Gastrocnemius medialis (tissue), 4 donors: Measurements from ENCODE around the gene HS3ST2. TPM values are rescaled to one million over a fixed set of nuclear protein-coding genes. Genes with fewer than 3 reads are reported as not detected.

ENCODE experiments used
- ATAC-seq, 2 donors: fragments of 150-250 bp; one replicate each; pipeline ENCODE4 v1.9.1; 2016
- DNase-seq, 2 donors: peaks; one replicate each; pipeline ENCODE4 v3.0.0-alpha.2; 2019
- H3K27ac ChIP-seq, 4 donors: fragments of 200-600 bp; sonication (generic); 1 replicate in 1 of 4; 2 replicates in 3 of 4; pipeline ENCODE4 v1.5.1; 2016 to 2018; ENCODE audit warnings: mild to moderate bottlenecking in 2 of 4, moderate library complexity in 1 of 4
- H3K27me3 ChIP-seq, 3 donors: fragments of 200-600 bp; sonication (generic) in 2 of 3; 1 replicate in 1 of 3; 2 replicates in 2 of 3; pipeline versions ENCODE4 v1.5.1 to v1.6.0; 2016 to 2019; ENCODE audit warnings: mild to moderate bottlenecking in 1 of 3, moderate library complexity in 1 of 3
- H3K36me3 ChIP-seq, 2 donors: fragments of 200-600 bp; sonication (generic) in 1 of 2; one replicate each; pipeline ENCODE4 v1.5.1; 2017 to 2018
- H3K4me1 ChIP-seq, 2 donors: fragments of 200-600 bp; sonication (generic) in 1 of 2; one replicate each; pipeline ENCODE4 v1.5.1; 2016 to 2017; ENCODE audit warnings: mild to moderate bottlenecking in 2 of 2
- H3K4me3 ChIP-seq, 4 donors: fragments of 200-600 bp; sonication (generic) in 3 of 4; 1 replicate in 1 of 4; 2 replicates in 3 of 4; pipeline ENCODE4 v1.5.1; 2016 to 2019; ENCODE audit warnings: mild to moderate bottlenecking in 2 of 4
- H3K9me3 ChIP-seq, 3 donors: fragments of 200-600 bp; sonication (generic) in 2 of 3; 1 replicate in 1 of 3; 2 replicates in 2 of 3; pipeline ENCODE4 v1.5.1; 2016 to 2019
- POLR2A ChIP-seq, 2 donors: fragments of 450-650 bp; IDR thresholded peaks; one replicate each; pipeline ENCODE4 v1.6.1; 2017; ENCODE audit warnings: antibody characterized with exemption in 2 of 2, mild to moderate bottlenecking in 2 of 2, moderate library complexity in 2 of 2
- in situ Hi-C, 4 donors: fragments of 200-750 bp; cut with MboI; loops; one replicate each; pipeline versions ENCODE4 v1.15.0 to v1.8.0; 2017; ENCODE audit warnings: low sequenced_read_pairs in 4 of 4
- intact Hi-C: fragments of 100-400 bp; cut with DNase I; formaldehyde crosslinking; loops from one replicate; pipeline ENCODE4 v1.15.1; 2023; ENCODE audit warnings: low total_unique reads
- total RNA-seq, 4 donors: library from RNA; depleted of rRNA; stranded (reverse); fragments of >200 nt; gene quantifications; one replicate each; pipeline versions ENCODE4 v1.1.0 to v1.2.3, GENCODE V29; 2016
- TF ChIP-seq, protein P1 (sequence below), 5 experiments: fragments of 450-650 bp in 3 of 5; fragments of 200-600 bp in 2 of 5; sonication (generic) in 2 of 5; IDR thresholded peaks in 4 of 5; conservative IDR thresholded peaks in 1 of 5; 1 replicate in 4 of 5; 2 replicates in 1 of 5; pipeline ENCODE4 v1.5.1; 2016 to 2019; ENCODE audit warnings: antibody characterized with exemption in 5 of 5, mild to moderate bottlenecking in 3 of 5, moderate library complexity in 3 of 5

The HS3ST2 gene
- total RNA-seq, 4 donors from 2014 or later: 0.13 to 0.20 TPM; not detected in 2

DNA sequence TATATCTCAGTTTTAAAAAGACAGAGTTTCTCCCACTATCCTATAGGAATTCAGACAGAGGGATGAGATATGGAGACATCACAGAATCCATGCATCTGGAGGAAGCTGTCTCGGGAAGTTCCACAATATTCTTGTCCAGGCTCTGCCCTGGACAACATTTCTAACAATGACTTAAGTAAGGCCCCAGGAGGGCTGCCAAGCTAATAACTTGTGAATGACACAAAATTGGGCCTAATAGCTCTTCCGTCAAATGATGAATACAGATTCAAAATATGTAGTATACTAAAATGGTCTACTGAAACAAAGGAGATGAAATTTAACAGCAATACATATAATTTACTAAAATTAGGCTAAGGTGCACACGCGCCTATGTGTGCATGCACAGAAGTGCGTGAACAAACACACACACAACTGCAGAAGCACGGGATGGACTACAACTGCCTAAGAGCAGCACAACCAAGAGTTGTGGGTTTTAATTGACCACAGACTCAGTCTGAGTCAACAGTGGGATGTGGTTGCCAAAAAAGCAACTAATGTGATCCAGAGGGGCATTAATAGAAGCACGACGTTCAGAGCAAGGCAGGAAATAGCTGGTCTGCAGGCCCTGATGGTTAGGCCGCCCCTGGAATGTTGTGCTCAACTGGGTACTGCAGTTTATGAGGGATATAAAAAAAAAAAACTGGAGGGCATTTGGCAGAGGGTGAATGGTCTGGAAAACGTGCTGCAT is 26.3 kb upstream of the HS3ST2 start:
- no peak overlapping the region for H3K4me3 ChIP-seq
- no peaks in the 10 kb centered on the region for H3K27me3 ChIP-seq
- DNase-seq: no peak
- TF ChIP-seq POLR2A (IDR thresholded peaks at IDR 0.05): no peak
- TF ChIP-seq, protein P1, sequence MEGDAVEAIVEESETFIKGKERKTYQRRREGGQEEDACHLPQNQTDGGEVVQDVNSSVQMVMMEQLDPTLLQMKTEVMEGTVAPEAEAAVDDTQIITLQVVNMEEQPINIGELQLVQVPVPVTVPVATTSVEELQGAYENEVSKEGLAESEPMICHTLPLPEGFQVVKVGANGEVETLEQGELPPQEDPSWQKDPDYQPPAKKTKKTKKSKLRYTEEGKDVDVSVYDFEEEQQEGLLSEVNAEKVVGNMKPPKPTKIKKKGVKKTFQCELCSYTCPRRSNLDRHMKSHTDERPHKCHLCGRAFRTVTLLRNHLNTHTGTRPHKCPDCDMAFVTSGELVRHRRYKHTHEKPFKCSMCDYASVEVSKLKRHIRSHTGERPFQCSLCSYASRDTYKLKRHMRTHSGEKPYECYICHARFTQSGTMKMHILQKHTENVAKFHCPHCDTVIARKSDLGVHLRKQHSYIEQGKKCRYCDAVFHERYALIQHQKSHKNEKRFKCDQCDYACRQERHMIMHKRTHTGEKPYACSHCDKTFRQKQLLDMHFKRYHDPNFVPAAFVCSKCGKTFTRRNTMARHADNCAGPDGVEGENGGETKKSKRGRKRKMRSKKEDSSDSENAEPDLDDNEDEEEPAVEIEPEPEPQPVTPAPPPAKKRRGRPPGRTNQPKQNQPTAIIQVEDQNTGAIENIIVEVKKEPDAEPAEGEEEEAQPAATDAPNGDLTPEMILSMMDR (IDR thresholded peaks at IDR 0.05 in 4 of 5, conservative IDR thresholded peaks at IDR 0.05 in 1 of 5): no peak
- no peaks in the 10 kb centered on the region for H3K4me1 ChIP-seq
- H3K27ac ChIP-seq: no peak overlapping the region
- in situ Hi-C loops: no loop called here
- intact Hi-C loops: no loop called here
- H3K9me3 ChIP-seq: no peaks in the 10 kb centered on the region
- no peak for ATAC-seq
- no peaks in the 10 kb centered on the region for H3K36me3 ChIP-seq

DNA sequence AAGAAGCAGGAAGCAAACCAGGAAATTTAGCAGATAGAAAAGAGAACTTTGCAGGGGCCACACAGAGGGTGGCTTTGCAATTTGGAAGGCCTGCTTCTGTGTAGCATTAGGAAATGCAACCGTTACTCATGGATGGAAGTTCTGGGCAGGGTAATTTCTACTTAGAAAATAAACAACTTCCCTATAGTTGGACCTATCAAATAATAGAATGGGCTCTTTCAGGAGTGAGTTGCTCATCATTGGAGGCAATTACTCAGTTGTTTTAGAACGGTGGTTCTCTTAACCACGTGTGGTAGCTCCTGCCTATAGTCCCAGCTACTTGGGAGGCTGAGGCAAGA is 25.8 kb upstream of the HS3ST2 start:
- DNase-seq: no peak
- H3K36me3 ChIP-seq: no peaks in the 10 kb centered on the region
- TF ChIP-seq, protein P1 (IDR thresholded peaks at IDR 0.05 in 4 of 5, conservative IDR thresholded peaks at IDR 0.05 in 1 of 5): no peak
- TF ChIP-seq POLR2A (IDR thresholded peaks at IDR 0.05): no peak
- no peak overlapping the region for H3K27ac ChIP-seq
- H3K4me1 ChIP-seq: no peaks in the 10 kb centered on the region
- no peak for ATAC-seq
- no peaks in the 10 kb centered on the region for H3K9me3 ChIP-seq
- no peaks in the 10 kb centered on the region for H3K27me3 ChIP-seq
- intact Hi-C loops (no loop called here), in situ Hi-C loops (no loop called here)
- H3K4me3 ChIP-seq: no peak overlapping the region

DNA sequence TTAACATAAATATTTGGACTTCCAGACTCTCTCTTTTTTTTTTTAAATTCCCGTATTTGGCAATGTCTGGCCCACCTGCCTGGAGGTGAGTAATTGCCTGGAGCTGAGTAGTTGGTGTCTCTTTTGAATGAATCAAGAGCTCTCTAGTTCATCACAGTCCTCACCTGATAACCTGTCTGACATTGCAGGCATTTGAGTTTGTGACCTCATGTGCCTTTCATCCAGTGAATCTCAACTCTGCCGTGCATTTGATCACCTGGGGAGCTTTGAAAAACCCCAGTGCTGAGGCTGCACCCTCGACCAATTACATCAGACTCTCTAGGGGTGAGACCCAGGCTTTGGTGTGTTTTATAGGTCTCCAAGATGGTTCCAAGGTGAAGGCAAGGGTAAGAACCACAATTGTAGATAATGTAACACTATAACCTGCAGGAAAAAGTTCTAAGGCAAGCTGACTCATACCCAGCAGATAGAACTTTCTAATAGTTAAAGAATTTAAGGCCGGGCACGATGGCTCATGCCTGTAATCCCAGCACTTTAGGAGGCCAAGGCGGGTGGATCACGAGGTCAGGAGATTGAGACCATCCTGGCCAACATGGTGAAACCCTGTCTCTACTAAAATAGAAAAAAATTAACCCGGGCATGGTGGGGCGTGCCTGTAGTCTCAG is 24.5 kb upstream of the HS3ST2 start:
- Histone ChIP-seq H3K9me3 (peaks cover 0 to 5% (median 0%) of the 10 kb centered on the region in 3 donors), H3K27ac (no peak overlapping the region), H3K4me3 (no peak overlapping the region), H3K4me1 (no peaks in the 10 kb centered on the region), H3K36me3 (no peaks in the 10 kb centered on the region), H3K27me3 (no peaks in the 10 kb centered on the region)
- intact Hi-C loops: no loop called here
- TF ChIP-seq, protein P1 (IDR thresholded peaks at IDR 0.05 in 4 of 5, conservative IDR thresholded peaks at IDR 0.05 in 1 of 5): no peak
- no peak for TF ChIP-seq POLR2A (IDR thresholded peaks at IDR 0.05)
- DNase-seq (no peak), ATAC-seq (no peak)
- in situ Hi-C loops: no loop called here

DNA sequence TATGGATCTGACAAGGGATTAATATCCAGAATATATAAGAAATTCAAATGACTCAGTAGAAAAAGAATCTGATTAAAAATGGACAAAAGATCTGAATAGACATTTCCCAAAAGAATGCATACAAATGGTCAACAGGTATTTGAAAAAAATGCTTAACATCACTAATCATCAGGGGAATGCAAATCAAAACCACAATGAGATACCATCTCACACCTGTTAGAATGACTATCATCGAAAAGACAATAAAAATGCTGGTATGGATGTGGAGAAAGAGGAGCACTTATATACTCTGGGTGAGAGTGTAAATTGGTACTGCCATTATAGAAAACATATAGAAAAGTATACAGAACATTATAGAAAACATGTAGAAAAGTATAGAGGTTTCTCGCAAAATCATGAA is 16.4 kb upstream of the HS3ST2 start:
- Histone ChIP-seq H3K9me3 (peaks cover 0 to 5% (median 0%) of the 10 kb centered on the region in 3 donors), H3K27me3 (no peaks in the 10 kb centered on the region), H3K4me1 (no peaks in the 10 kb centered on the region), H3K36me3 (no peaks in the 10 kb centered on the region), H3K27ac (no peak overlapping the region), H3K4me3 (no peak overlapping the region)
- DNase-seq (no peak), ATAC-seq (no peak)
- no peak for TF ChIP-seq POLR2A (IDR thresholded peaks at IDR 0.05)
- TF ChIP-seq, protein P1 (IDR thresholded peaks at IDR 0.05 in 4 of 5, conservative IDR thresholded peaks at IDR 0.05 in 1 of 5): no peak
- in situ Hi-C loops (no loop called here), intact Hi-C loops (no loop called here)
